GM18909 (cell line): Measurements from ENCODE around the gene PTGFRN.

ENCODE experiments used
- ATAC-seq: cut with Tn5 transposase; IDR thresholded peaks from one replicate; pipeline ENCODE4 v1.9.1; 2021; ENCODE audit warnings: mild to moderate bottlenecking; ENCODE audit not compliant: unreplicated experiment, poor library complexity

Gene PTGFRN

GRCh38 chr1:116886291-116886878 lies 23.3 kb upstream of the PTGFRN start:
- no peak for ATAC-seq

GRCh38 chr1:116887212-116887611 lies 22.5 kb upstream of the PTGFRN start:
- ATAC-seq: no peak

GRCh38 chr1:116889380-116889779 lies 20.3 kb upstream of the PTGFRN start:
- ATAC-seq: no peak

GRCh38 chr1:116891396-116892079 lies 18.2 kb upstream of the PTGFRN start:
- no peak for ATAC-seq

GRCh38 chr1:116895073-116895472 lies 14.6 kb upstream of the PTGFRN start:
- ATAC-seq: no peak

DNA sequence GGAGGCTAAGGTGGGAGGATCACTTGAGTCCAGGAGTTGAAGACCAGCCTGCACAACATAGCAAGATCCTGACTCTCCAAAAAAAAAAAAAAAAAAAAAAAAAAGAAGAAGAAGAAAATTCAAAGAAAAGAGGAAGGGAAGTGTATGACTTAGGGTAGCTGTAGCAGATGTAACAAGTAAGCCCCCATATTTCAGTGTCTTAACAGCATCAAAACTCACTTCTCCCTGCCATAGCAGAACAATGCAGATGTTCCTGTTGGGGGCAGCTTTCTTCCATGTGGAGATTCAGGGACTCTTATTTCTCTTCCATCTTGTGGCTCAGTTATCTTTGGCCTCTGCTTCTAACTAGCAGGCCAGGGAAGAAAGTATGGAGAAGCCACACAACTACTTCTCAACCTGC lies 10.2 kb upstream of the PTGFRN start:
- no peak for ATAC-seq

- no peak for ATAC-seq
These were observed 9.0 kb upstream of the PTGFRN start for GRCh38 chr1:116900471-116901365.

- no peak for ATAC-seq
These were observed 7.7 kb upstream of the PTGFRN start for GRCh38 chr1:116902027-116902426.

GRCh38 chr1:116902723-116903383 lies 6.9 kb upstream of the PTGFRN start:
- ATAC-seq: no peak

- no peak for ATAC-seq
These were observed 4.9 kb upstream of the PTGFRN start for GRCh38 chr1:116904791-116905320.

DNA sequence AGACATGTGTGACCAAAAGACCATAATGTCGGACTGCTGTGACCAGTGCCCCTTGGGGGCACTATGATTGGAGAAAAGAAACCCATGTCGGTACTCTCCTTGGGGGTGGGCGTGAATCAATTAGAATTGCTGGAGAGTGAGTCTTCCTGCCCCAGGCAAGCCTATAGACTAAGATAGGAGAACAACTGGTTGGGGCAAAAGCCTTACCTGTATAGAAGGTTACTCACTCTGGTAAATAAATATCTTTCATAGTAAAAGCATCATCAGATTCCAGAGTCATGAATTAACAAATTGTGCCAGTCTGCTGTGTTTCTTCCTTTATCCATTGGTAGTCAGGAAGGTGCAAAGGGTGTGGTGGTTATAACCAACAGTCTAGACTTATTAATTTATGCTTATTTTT lies 2.9 kb upstream of the PTGFRN start:
- no peak for ATAC-seq

DNA sequence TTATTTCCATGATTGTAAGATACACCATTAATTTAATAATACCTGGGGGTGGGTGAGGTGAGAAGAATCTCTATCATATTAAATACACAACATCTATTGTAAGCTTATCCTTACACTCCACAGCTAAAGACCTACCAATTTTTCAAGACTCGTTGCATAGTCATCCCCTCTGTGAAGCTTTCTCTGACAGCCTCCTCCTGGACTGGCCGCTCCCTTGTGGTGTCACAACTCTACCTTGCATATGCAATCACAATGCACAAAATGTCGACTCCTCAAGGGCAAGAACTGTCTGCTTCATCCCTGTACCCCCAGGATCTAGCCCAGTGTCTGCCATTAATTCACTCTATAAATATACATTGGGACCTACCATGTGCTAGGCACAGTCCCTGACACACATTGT lies 2.4 kb upstream of the PTGFRN start:
- no peak for ATAC-seq

DNA sequence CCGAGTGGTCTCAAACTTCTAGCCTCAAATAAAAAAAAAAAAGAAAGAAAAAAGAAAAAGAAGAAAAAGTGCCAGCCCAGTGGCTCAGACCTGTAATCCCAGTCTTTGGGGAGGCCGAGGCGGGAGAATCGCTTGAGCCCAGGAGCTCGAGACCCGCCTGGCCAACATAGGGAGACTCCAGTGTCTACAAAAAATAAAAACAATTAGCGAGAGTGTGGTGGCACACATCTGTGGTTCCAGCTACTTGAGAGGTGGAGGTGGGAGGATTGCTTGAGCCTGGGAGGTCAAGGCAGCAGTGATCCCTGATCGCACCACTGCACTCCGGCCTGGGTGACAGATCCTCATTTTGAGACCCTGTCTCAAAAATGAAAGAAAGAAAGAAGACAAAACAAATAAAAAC lies 1.4 kb upstream of the PTGFRN start:
- ATAC-seq: no peak

DNA sequence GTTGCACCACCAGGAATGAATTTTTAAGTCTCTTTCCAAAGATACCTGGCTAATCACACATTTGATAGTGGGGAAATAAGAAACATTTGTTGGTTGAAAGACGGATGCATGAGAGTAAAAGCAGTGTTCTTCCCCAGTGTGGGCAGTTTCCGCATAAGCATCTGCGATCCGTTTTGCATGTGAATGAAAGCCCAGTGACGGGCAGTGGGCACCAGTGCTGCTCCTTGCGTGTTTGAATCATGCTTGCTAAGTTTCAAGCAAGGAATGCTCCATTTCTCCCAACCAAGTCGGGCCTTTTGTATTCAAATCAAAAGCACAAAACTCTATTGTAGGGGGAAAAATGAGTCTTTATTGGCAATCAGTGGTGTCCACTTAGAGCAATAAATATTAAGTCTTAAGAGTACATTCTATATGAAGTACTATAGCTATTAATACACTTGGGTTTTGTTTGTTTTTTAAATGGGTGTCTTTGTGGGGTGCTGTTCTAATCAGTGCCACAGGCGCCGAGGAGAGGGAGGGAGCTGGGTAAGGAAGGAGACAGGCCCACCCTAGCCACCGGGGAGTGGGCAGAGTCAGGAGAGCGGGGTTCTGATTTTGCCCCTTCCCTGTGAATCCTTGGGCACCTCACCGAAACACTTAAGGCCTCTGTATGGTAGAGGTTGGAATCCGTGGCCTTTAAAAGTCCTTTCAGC lies 750 bp upstream of the PTGFRN start:
- no peak for ATAC-seq

DNA sequence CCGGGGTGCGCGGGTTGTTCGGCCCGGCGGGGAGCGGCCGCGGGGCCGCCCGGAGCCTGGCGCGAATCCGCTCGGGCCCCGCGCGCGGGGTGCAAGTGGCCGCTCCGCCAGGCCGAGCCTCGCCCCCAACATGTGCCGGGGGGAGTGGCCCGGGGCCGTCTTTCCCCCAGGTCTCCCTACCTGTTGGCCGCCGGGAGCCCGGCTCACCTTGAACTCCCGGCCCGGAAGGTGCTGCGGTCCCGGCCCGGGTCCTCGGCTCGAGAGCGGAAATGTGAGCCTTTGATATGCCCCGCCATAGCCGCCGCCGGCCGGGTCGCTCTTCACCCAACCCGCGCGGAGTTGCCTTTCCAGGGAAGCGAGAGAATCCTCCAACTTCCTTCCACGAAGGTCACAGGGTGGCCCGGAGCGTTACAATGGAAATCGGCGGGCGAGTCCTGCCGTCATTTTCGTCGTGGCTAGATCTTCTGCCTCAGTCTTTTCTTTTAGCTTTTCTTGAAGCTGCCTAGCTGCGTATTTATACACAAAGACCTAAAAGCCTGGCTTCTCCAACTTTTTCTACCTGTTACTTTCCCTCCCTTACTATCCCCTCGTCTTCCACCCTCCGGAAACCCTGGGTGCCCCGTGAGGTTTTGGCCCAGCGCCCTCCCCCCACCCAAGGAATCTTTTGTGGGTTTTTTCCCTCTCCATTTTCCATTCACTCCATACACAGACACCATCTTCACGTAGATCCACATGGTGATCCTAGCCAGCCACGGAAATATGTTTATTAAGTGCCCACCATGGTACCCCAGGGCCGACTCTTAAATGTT lies 867 bp downstream of the PTGFRN start:
- no peak for ATAC-seq

- ATAC-seq: no peak
These were observed 1.5 kb downstream of the PTGFRN start for GRCh38 chr1:116911188-116911553.

- ATAC-seq: no peak
These were observed 2.2 kb downstream of the PTGFRN start for GRCh38 chr1:116911779-116912469.

GRCh38 chr1:116912846-116913245 lies 3.1 kb downstream of the PTGFRN start:
- no peak for ATAC-seq

GRCh38 chr1:116913941-116914340 lies 4.2 kb downstream of the PTGFRN start:
- ATAC-seq: no peak
